ENCODE measurements around the gene PIP4P1. TPM values are rescaled to one million over a fixed set of nuclear protein-coding genes. Genes with fewer than 3 reads are reported as not detected.

The PIP4P1 gene
- total and polyA plus RNA-seq, 2 of the 8 experiments (the other 6 are each of a cell fraction or from before 2014, with no cell fraction given) = 29.5 to 60.0 TPM

DNA sequence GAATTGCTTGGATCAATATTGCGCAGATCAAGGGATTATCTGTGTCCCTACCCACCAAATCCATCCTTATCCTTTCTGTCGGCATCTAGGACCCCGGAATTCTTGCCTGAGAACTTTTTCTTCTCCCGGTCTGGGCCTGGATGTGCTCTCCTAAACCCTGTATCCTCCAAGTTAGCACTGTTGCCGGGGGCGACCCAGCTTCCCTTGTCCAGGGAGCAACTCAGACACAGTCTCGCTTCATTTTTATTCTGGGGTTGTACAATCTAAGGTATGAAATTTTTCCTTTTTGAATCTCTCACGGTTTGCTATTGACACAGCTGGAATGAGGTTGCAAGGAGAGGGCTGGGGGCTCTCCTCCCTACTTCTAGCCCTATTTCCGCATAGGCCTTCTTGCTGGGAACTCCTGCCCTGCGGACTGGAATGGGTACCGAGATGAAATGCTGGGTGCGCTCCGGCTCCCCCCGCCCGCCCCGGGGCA, 7.6 kb upstream of the PIP4P1 start:
- Histone ChIP-seq H2BK15ac (ENCODE audit: low read length) (no peak overlapping the region), H2AK5ac (ENCODE audit: low read depth, low read length) (no peak overlapping the region), H3K23me2 (ENCODE audit: low read depth, low read length) (peaks cover 10% of the 10 kb centered on the region), H3K4me1 (replicated peaks in 1 of 4; ENCODE audit: control insufficient read depth in 3 of 4, insufficient read depth in 4 of 4, low read length in 3 of 4) (peaks cover 0 to 5% (median 2%) of the 10 kb centered on the region in 4 experiments; a peak in 3 of 7 replicates), H3K56ac (replicated peaks; ENCODE audit: insufficient read length, low read depth, low read length) (no peak overlapping the region), H2AFZ (ENCODE audit: low read length) (no peak overlapping the region; the same call in 1 of the 2 replicates), H2BK120ac (replicated peaks; ENCODE audit: low read depth, low read length) (no peak overlapping the region), H3K4me3 (ENCODE audit: extremely low read depth in 1 of 4, insufficient read depth in 2 of 4, low read depth in 3 of 4, low read length in 4 of 4) (peak overlapping the region; percentile 85 to 97 (median 90); a peak in 7 of 8 replicates), H3K27ac (ENCODE audit: low read depth, low read length) (no peak overlapping the region), H3K9ac (replicated peaks in 1 of 4; ENCODE audit: extremely low read depth in 1 of 4, low read depth in 3 of 4, low read length in 3 of 4) (peak overlapping the region in 1 of 4 experiments; percentile 92; a peak in 2 of 7 replicates), H2BK20ac (ENCODE audit: low read length) (no peak overlapping the region), H3K9me3 (ENCODE audit: insufficient read depth in 2 of 2, low read depth in 1 of 2, low read length in 1 of 2) (no peaks in the 10 kb centered on the region), H2BK12ac (ENCODE audit: low read depth, low read length) (no peak overlapping the region), H4K8ac (ENCODE audit: extremely low read depth, insufficient read depth, low read length) (peak overlapping the region; percentile 96; the same call in 1 of the 2 replicates), H3K4ac (replicated peaks; ENCODE audit: insufficient read length, low read depth, low read length) (no peak overlapping the region), H3K4me2 (ENCODE audit: insufficient read depth in 1 of 2, low read depth in 2 of 2, low read length in 2 of 2) (peak overlapping the region; percentile 92 to 100), H3K23ac (ENCODE audit: insufficient read length) (no peak overlapping the region), H3K14ac (ENCODE audit: insufficient read length) (no peak overlapping the region), H4K91ac (replicated peaks; ENCODE audit: insufficient read length, low read length) (no peak overlapping the region), H3K36me3 (ENCODE audit: control insufficient read depth in 2 of 4, insufficient read depth in 4 of 4, low read length in 3 of 4) (peaks cover 7 to 15% (median 14%) of the 10 kb centered on the region in 4 experiments; a peak in 7 of 8 replicates), H3K18ac (ENCODE audit: extremely low read depth, low read length) (no peak overlapping the region), H3K79me1 (ENCODE audit: low read depth, low read length) (peaks cover 12% of the 10 kb centered on the region; the same call in 1 of the 2 replicates), H4K5ac (ENCODE audit: insufficient read length, low read depth, low read length) (no peak overlapping the region), H3K79me2 (ENCODE audit: control insufficient read depth in 1 of 2, insufficient read depth in 2 of 2, low read length in 2 of 2) (peaks cover 14 to 36% of the 10 kb centered on the region in 2 experiments; a peak in 3 of 4 replicates), H2BK5ac (ENCODE audit: low read depth, low read length) (no peak overlapping the region), H3K27me3 (replicated peaks in 1 of 4; ENCODE audit: control insufficient read depth in 3 of 4, extremely low read depth in 1 of 4, insufficient read depth in 3 of 4, low read length in 3 of 4) (no peaks in the 10 kb centered on the region; a peak in 1 of 7 replicates), H4K20me1 (replicated peaks in 1 of 2; ENCODE audit: control insufficient read depth in 1 of 2, insufficient read depth in 2 of 2, low read length in 2 of 2) (peaks cover 4 to 7% of the 10 kb centered on the region in 2 experiments)
- FAIRE-seq (no peak), DNase-seq (ENCODE audit: low read depth in 1 of 2, low spot score in 2 of 2) (no peak)
- WGBS, 2 experiments (ENCODE audit: extremely low coverage in 1 of 2, insufficient coverage in 1 of 2, insufficient read length in 1 of 2, insufficient replicate concordance in 2 of 2, low coverage in 1 of 2, low lambda C conversion rate in 2 of 2, missing lambda C conversion rate in 1 of 2) = 37% methylated on average over 16 of the region's 16 CpGs; no CpG with 5 or more reads in 1 of the 2 experiments
- ChIA-PET POLR2A (ENCODE audit: partially characterized antibody) (interaction anchor here (0.7 to 6.7 kb wide), 24 partner anchors 11 to 686 kb away, joined by 3 to 88 read pairs (median 6); partner anchors contain the start of genes APEX1, KLHL33, OSGEP and PARP2), CTCF (ENCODE audit: partially characterized antibody) (interaction anchor here (1.3 kb wide), 1 partner anchor 145 kb away, joined by 3 read pairs; no protein-coding TSS in a partner anchor)
- TF ChIP-seq POLR2A (IDR thresholded peaks at IDR 0.05; ENCODE audit: control extremely low read depth in 1 of 2, low read depth in 2 of 2, low read length in 2 of 2) (no peak), NANOG (IDR thresholded peaks at IDR 0.05; ENCODE audit: insufficient read depth, low read depth, low read length, poor library complexity, severe bottlenecking) (no peak), SUZ12 (IDR thresholded peaks at IDR 0.05; ENCODE audit: low read length) (no peak), SP2 (IDR thresholded peaks at IDR 0.05; ENCODE audit: low read length) (no peak), E2F6 (IDR thresholded peaks at IDR 0.05) (no peak), ATF3 (IDR thresholded peaks at IDR 0.05; ENCODE audit: insufficient read depth, low read depth, low read length) (no peak), SIN3A (conservative IDR thresholded peaks at IDR 0.05 in 1 of 2, IDR thresholded peaks at IDR 0.05 in 1 of 2; ENCODE audit: low read depth in 1 of 2, low read length in 2 of 2) (no peak), EGR1 (IDR thresholded peaks at IDR 0.05; ENCODE audit: borderline replicate concordance, low read depth, low read length) (no peak), CBX8 (IDR thresholded peaks at IDR 0.05; ENCODE audit: borderline replicate concordance, low read depth, low read length) (no peak), SRF (IDR thresholded peaks at IDR 0.05; ENCODE audit: low read depth, low read length) (no peak), SP1 (IDR thresholded peaks at IDR 0.05; ENCODE audit: low read depth, low read length) (no peak), JUND (IDR thresholded peaks at IDR 0.05; ENCODE audit: low read length) (no peak)
